GM12873 (cell line): ENCODE results near the gene PTK6.

Experiments
- TF ChIP-seq, protein P1 (sequence below): IDR thresholded peaks from 2 replicates; pipeline ENCODE4 v1.5.1; 2012; ENCODE audit warnings: low read depth, mild to moderate bottlenecking, moderate library complexity, low read length, control low read depth; ENCODE audit not compliant: insufficient read depth; ENCODE audit errors: missing control alignments

The PTK6 gene

GRCh38 chr20:63578224-63579016, 41.2 kb upstream of the PTK6 start:
- TF ChIP-seq, protein P1, sequence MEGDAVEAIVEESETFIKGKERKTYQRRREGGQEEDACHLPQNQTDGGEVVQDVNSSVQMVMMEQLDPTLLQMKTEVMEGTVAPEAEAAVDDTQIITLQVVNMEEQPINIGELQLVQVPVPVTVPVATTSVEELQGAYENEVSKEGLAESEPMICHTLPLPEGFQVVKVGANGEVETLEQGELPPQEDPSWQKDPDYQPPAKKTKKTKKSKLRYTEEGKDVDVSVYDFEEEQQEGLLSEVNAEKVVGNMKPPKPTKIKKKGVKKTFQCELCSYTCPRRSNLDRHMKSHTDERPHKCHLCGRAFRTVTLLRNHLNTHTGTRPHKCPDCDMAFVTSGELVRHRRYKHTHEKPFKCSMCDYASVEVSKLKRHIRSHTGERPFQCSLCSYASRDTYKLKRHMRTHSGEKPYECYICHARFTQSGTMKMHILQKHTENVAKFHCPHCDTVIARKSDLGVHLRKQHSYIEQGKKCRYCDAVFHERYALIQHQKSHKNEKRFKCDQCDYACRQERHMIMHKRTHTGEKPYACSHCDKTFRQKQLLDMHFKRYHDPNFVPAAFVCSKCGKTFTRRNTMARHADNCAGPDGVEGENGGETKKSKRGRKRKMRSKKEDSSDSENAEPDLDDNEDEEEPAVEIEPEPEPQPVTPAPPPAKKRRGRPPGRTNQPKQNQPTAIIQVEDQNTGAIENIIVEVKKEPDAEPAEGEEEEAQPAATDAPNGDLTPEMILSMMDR, result no peak

GRCh38 chr20:63577317-63577894, 40.2 kb upstream of the PTK6 start:
- TF ChIP-seq, protein P1, result no peak

DNA sequence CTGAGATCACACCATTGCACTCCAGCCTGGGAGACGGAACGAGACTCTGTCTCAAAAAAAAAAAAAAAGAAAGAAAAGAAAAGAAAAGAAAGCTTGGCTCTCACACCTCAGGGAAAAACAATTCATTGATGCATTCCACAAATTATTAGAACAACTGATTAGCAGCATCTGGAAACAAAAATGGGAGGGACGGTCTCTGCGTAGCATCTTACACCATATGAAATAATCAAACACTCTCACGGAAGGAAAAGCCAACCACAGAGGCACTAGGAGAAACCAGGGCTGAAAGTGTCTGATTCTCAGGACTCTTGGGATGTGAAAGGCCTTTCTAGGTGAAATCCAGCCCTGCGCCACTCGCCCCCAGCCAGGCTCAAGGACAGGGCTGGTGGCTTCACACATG, 39.1 kb upstream of the PTK6 start:
- TF ChIP-seq, protein P1, result no peak

GRCh38 chr20:63574829-63575743, 37.9 kb upstream of the PTK6 start:
- TF ChIP-seq, protein P1, result no peak

DNA sequence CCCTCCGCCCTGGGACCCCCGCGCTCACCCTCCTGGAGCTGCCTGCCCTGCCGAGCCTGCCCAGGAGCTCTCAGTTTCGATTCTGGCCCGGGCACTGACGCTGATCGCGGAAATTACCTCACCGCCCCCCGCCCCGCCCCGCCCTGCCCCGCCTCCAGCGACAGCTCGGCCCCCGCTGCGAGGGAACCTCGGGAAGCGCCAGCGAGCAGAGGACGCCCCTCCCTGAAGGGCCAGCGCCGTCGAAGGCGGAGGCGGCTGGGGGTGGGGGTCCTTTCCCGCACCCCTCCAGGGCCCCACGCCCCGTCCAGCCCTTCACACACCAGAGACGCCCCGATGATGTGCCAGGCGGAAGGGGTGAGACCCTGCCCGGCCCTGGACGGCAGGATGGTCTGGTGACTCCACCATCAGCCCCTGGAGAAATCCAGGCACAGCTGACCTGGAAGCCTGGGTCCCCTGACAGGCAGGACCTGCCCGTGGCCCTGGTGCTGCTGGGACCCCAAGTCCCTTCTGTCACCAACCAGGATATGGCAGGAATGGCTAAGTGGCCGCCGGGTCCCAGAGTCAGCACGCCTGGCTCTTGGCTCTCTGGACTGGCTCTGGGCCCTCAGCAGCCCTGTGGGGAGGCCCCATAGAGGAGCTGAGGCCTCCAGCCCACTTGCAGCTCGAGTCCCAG, 37.1 kb upstream of the PTK6 start, which contains the start of gene HELZ2:
HELZ2 (minus strand) TSS at position 84 of the 673 bp plus-strand sequence. CDS start 1,854 bp downstream, outside the sequence.
- TF ChIP-seq, protein P1, result no peak

GRCh38 chr20:63573647-63574131, 36.5 kb upstream of the PTK6 start:
- TF ChIP-seq, protein P1, result no peak
